Panc1 (cell line): Measurements from ENCODE around the gene NDOR1. TPM values are rescaled to one million over a fixed set of nuclear protein-coding genes. Genes with fewer than 3 reads are reported as not detected.

Experiments
- ATAC-seq: fragments of 200-7000 bp; cut with Tn5 transposase; 2 replicates; pipeline ENCODE4 v1.9.1; 2020; ENCODE audit warnings: mild to moderate bottlenecking, moderate library complexity
- BruUV-seq: library from RNA; stranded (reverse); fragments of 400-500 nt; replicated peaks from 2 replicates; lab custom pipeline; 2021; lab: Mats Ljungman, UMichigan
- CTCF ChIA-PET: fragments of 300-600 bp; sonication (Branson Sonifier 250); formaldehyde crosslinking; loops from one replicate; lab custom pipeline; 2022; ENCODE audit warnings: antibody characterized with exemption; lab: Charles Lee
- POLR2A ChIA-PET: fragments of 300-600 bp; sonication (Branson Sonifier 250); formaldehyde crosslinking; loops from one replicate; lab custom pipeline; 2022; ENCODE audit warnings: antibody characterized with exemption; lab: Charles Lee
- DNase-seq: peaks from one replicate; pipeline ENCODE4 v3.0.0-alpha.2; 2010; ENCODE audit warnings: low read depth, low spot score
- H3K27ac ChIP-seq: 2 replicates; pipeline ENCODE4 v1.5.1; 2011; ENCODE audit warnings: mild to moderate bottlenecking, low read length, inconsistent platforms
- H3K27me3 ChIP-seq: fragments of 200-500 bp; sonication (Bioruptor generic); 2 replicates; pipeline ENCODE4 v1.6.0; 2014; ENCODE audit warnings: low read length, inconsistent platforms; ENCODE audit not compliant: control insufficient read depth, insufficient read depth
- H3K36me3 ChIP-seq: fragments of 200-500 bp; sonication (Bioruptor generic); 2 replicates; pipeline ENCODE4 v1.5.1; 2014; ENCODE audit warnings: inconsistent platforms, mild to moderate bottlenecking, low read length, moderate library complexity; ENCODE audit not compliant: control insufficient read depth, insufficient read depth
- H3K4me1 ChIP-seq: 2 replicates; pipeline ENCODE4 v1.5.1; 2011; ENCODE audit warnings: inconsistent platforms, mild to moderate bottlenecking, low read length, moderate library complexity; ENCODE audit not compliant: control insufficient read depth, insufficient read depth
- H3K4me3 ChIP-seq, 2 experiments: 2 replicates each; pipeline ENCODE4 v1.5.1; 2011 to 2012; ENCODE audit warnings: low read depth in 2 of 2, low read length in 2 of 2, mild to moderate bottlenecking in 2 of 2, inconsistent platforms in 1 of 2, moderate library complexity in 1 of 2
- H3K9me3 ChIP-seq: fragments of 200-500 bp; sonication (Bioruptor generic); 2 replicates; pipeline ENCODE4 v1.5.1; 2014; ENCODE audit warnings: low read depth, mild to moderate bottlenecking, inconsistent platforms, low read length, moderate library complexity; ENCODE audit not compliant: control insufficient read depth, insufficient read depth
- POLR2AphosphoS5 ChIP-seq: IDR thresholded peaks from 2 replicates; pipeline ENCODE4 v1.6.1; 2012; ENCODE audit warnings: mild to moderate bottlenecking, low read depth, low read length, moderate library complexity
- SIN3A ChIP-seq: IDR thresholded peaks from 2 replicates; pipeline ENCODE4 v1.6.1; 2012; ENCODE audit warnings: low read depth, mild to moderate bottlenecking, low read length, moderate library complexity, borderline replicate concordance; ENCODE audit not compliant: insufficient read depth
- TCF7L2 ChIP-seq: IDR thresholded peaks from 2 replicates; pipeline ENCODE4 v1.6.1; 2011; ENCODE audit warnings: mild to moderate bottlenecking, low read depth, low read length, inconsistent platforms
- in situ Hi-C: cut with HindIII; loops from 2 replicates; pipeline ENCODE4 v1.10.0; 2016; ENCODE audit warnings: low sequenced_read_pairs, low pct_unique_long_range_greater_than_20kb
- intact Hi-C: fragments of 100-400 bp; cut with micrococcal nuclease; formaldehyde crosslinking; loops from one replicate; pipeline ENCODE4 v1.10.0; 2022; ENCODE audit not compliant: unreplicated experiment
- total RNA-seq: library from RNA; stranded (reverse); gene quantifications from one replicate; pipeline ENCODE4 v1.2.1, GENCODE V29; 2021; ENCODE audit not compliant: unreplicated experiment
- TF ChIP-seq, protein P1 (sequence below): fragments of 450-650 bp; IDR thresholded peaks from 2 replicates; pipeline ENCODE4 v1.5.1; 2017; ENCODE audit warnings: mild to moderate bottlenecking
- TF ChIP-seq, protein P2 (sequence below), 2 experiments: IDR thresholded peaks; 2 replicates each; pipeline ENCODE4 v1.6.1; 2011 to 2012; ENCODE audit warnings: low read depth in 2 of 2, control low read depth in 1 of 2, low read length in 1 of 2, mild to moderate bottlenecking in 1 of 2, moderate library complexity in 1 of 2; ENCODE audit not compliant: insufficient read depth in 1 of 2

The NDOR1 gene
- total RNA-seq, 1 experiment from 2014 or later = 15.6 TPM

DNA sequence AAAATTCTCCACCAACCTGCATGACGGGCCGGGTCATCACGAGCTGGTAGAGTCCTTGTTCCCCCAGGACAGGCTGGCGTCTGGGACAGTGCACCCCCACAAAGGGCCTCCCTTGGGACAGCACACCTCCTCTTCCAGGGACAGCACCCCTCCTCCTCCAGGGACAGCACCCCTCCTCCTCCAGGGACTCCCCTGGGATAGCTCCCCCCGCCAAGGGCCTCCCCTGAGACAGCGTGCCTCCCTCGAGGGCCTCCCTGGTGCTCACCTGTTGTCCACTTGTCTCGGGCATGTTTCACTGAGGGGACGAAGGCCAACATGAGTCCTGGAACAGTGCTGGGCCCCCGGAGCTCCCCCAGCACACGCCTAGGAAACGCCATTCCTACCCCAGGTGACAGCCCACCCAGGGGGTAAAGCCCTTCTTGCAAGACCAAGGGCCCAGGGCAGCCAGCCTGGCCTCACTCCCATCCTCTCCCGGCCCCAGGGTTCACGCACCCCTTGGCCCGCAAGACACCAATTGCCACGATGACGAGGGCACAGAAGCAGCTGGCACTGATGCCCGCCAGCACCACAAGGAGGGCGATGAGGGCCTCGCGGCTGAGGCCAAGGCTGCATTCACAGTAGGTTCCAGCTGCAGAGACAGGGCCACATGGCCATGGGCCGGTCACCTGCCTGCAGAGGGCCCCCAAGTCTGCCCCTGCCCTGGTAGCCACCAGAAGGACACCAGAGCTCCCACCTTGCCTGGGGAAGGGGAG is 34.2 kb upstream of the NDOR1 start:
- no peak overlapping the region for H3K4me3 ChIP-seq
- no peaks in the 10 kb centered on the region for H3K9me3 ChIP-seq
- H3K27me3 ChIP-seq = no peaks in the 10 kb centered on the region
- ATAC-seq (no peak), DNase-seq (no peak)
- H3K36me3 ChIP-seq = no peaks in the 10 kb centered on the region
- no TSS peak for BruUV-seq
- CTCF ChIA-PET = no interaction called here
- TF ChIP-seq, protein P1, sequence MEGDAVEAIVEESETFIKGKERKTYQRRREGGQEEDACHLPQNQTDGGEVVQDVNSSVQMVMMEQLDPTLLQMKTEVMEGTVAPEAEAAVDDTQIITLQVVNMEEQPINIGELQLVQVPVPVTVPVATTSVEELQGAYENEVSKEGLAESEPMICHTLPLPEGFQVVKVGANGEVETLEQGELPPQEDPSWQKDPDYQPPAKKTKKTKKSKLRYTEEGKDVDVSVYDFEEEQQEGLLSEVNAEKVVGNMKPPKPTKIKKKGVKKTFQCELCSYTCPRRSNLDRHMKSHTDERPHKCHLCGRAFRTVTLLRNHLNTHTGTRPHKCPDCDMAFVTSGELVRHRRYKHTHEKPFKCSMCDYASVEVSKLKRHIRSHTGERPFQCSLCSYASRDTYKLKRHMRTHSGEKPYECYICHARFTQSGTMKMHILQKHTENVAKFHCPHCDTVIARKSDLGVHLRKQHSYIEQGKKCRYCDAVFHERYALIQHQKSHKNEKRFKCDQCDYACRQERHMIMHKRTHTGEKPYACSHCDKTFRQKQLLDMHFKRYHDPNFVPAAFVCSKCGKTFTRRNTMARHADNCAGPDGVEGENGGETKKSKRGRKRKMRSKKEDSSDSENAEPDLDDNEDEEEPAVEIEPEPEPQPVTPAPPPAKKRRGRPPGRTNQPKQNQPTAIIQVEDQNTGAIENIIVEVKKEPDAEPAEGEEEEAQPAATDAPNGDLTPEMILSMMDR = no peak
- TF ChIP-seq, protein P2, sequence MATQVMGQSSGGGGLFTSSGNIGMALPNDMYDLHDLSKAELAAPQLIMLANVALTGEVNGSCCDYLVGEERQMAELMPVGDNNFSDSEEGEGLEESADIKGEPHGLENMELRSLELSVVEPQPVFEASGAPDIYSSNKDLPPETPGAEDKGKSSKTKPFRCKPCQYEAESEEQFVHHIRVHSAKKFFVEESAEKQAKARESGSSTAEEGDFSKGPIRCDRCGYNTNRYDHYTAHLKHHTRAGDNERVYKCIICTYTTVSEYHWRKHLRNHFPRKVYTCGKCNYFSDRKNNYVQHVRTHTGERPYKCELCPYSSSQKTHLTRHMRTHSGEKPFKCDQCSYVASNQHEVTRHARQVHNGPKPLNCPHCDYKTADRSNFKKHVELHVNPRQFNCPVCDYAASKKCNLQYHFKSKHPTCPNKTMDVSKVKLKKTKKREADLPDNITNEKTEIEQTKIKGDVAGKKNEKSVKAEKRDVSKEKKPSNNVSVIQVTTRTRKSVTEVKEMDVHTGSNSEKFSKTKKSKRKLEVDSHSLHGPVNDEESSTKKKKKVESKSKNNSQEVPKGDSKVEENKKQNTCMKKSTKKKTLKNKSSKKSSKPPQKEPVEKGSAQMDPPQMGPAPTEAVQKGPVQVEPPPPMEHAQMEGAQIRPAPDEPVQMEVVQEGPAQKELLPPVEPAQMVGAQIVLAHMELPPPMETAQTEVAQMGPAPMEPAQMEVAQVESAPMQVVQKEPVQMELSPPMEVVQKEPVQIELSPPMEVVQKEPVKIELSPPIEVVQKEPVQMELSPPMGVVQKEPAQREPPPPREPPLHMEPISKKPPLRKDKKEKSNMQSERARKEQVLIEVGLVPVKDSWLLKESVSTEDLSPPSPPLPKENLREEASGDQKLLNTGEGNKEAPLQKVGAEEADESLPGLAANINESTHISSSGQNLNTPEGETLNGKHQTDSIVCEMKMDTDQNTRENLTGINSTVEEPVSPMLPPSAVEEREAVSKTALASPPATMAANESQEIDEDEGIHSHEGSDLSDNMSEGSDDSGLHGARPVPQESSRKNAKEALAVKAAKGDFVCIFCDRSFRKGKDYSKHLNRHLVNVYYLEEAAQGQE (IDR thresholded peaks at IDR 0.05; ENCODE audit: insufficient read depth in 1 of 2, low read depth in 2 of 2, low read length in 1 of 2) = no peak
- TF ChIP-seq POLR2AphosphoS5 (no peak), SIN3A (no peak), TCF7L2 (no peak)
- POLR2A ChIA-PET = no interaction called here
- H3K27ac ChIP-seq = no peak overlapping the region
- in situ Hi-C loops (no loop called here), intact Hi-C loops (no loop called here)
- peaks cover 6% of the 10 kb centered on the region for H3K4me1 ChIP-seq

DNA sequence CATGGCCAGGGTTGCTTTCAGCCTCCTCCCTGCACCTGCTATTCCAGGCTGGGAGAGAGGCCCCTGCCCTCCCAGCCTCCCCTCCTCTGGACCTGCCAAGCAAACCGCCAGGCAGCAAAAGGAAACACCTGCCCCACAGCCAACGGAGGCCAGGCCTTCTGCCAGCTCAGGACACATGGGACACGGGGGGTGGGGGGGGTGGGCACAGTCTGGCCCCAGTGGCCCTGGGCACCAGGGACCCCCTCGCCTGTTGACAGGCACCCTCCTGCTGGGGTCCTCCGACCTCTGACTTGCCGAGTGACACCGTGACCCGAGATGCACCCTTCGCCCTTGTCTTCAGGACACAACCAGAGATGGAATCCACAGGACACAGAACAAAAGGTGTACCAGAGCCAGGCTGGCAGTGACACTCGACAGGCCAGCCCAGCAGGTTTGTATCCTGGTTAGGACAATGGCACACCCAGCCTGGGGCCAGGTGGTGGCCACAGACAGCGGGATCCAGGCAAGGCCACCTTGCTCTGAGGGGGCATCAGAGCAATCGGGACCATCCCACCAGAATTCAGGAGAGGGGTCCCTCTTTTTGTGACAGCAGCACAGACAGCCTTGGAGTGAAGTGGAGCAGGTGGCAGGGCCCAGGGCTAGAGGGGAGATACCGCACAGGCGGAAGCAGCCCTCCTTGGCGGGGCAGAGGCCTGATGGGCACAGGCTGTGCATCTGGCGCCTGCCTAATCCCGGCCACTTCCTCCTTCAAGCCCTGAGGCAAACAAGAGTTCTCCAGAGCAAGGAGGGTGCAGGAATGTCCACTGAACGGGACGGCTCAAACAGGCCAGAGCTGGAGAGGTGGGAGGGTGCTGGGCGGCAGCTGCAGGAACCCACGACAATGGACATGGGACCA is 32.4 kb upstream of the NDOR1 start:
- Histone ChIP-seq H3K36me3 (no peaks in the 10 kb centered on the region), H3K27ac (no peak overlapping the region), H3K9me3 (no peaks in the 10 kb centered on the region), H3K27me3 (no peaks in the 10 kb centered on the region), H3K4me3 (no peak overlapping the region), H3K4me1 (peaks cover 6% of the 10 kb centered on the region)
- CTCF ChIA-PET = no interaction called here
- no TSS peak for BruUV-seq
- POLR2A ChIA-PET = no interaction called here
- TF ChIP-seq TCF7L2 = no peak
- TF ChIP-seq, protein P1 = no peak
- TF ChIP-seq POLR2AphosphoS5 = no peak
- no peak for TF ChIP-seq SIN3A
- TF ChIP-seq, protein P2 (IDR thresholded peaks at IDR 0.05; ENCODE audit: insufficient read depth in 1 of 2, low read depth in 2 of 2, low read length in 1 of 2) = no peak
- in situ Hi-C loops = no loop called here
- ATAC-seq (no peak), DNase-seq (no peak)
- intact Hi-C loops = no loop called here
